NCI-H524 treated with DMSO at 0.1 percent for 48 hours (cell line): Measurements from ENCODE around the gene SIL1.
A peak's percentile ranks its signal among the peaks of the same experiment; 100 is the strongest.
"Not testable (repeated sequence)": the region's sequence is repeated elsewhere in the genome, so short reads cannot be mapped to it uniquely, and the experiment has no call there.

Source experiments
- DNase-seq: peaks from one replicate; lab custom pipeline; 2025; lab: John Stamatoyannopoulos, UW

SIL1 gene

DNA sequence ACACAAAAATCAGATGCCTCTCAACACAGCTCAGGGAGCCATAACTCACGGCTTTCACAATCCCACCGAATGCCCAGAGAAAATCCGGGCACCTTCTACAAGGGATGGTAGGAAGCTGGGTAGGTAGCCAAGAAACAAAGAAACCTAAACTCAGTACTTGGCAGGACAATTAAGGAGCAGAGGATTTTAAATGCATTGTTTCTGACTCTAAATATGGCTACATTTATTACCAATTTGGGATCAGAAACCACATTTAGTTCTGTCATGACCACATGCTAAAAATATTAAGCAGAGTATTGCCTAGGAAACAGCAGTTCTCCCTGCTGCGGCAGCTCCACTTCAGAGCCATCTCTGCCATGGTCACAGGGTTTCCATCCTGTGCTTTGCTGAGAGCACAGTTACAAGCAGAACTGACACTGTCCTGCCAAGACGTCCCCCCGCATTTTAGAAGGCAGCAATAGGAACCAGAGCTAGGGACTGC is 57.5 kb downstream of the SIL1 start:
- DNase-seq: no peak

DNA sequence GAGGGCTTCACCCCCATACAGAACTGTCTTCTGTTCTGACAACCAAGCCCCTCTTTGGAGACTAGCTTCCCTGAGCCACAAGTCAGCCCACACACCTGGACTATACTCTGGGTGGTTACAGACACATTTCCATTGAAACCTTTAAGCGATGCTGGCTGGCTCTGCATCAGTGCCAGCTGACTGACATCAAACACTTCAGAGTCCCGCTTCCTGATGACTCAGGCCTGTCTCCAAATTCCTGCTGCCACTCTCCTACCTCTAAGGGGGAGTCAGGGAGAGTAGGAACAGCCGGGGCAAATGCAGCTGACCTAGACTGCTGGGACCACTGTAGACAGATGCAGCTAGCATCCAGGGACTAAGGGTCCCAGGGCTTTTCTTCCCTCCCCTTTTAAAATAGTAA is 59.4 kb downstream of the SIL1 start:
- DNase-seq: no peak

DNA sequence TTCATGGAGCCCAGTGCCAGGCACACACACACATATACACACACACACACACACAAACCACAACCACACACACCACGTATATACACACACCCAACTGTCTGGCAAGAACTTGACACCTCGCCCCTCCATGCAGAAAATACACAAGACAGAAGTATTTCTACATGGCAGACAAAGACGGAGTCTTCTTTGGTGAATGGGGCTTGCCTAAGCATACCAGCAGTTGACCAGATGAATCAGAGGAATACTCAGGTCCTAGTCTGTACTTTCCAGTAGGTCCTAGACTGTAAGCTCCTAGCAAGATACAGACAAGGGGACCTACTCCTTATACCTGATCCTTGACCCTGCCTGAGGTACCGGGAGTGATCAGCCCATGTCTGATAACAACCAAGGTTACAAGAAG is 60.1 kb downstream of the SIL1 start:
- no peak for DNase-seq

DNA sequence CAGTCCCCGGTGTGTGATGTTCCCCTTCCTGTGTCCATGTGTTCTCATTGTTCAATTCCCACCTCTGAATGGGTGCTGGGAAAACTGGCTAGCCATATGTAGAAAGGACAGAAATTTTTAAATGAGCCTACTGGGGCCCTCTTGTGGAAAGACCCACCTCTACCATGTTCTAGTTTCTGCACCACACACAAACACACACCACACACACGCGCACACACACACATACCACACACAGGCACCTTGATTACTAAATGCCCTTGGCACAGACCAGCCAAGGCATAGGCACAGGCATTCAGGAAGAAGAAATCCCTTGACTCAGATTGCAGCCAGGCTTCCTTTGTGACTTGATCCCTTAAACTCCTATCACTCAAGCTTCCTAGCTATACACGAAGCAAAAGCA is 60.5 kb downstream of the SIL1 start:
- peak; percentile 52 for DNase-seq

DNA sequence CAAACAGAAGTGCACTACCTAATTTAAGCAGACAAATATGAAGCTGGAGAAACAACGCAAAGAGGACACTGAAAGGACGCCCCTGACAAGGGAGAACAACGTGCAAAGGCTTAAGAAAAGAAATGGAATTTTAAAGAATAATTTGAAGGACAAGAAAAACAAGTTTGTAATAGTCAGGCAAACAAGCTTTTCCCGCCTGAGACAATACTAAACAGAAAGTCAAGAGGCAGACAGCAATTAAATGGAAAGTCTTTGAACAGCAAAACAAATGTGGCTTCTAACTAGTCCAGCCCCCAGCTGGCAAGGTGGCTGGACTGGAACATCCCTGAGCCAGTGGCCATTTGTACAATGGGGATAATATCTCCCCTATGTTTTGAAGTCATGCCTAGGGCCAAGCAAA is 63.3 kb downstream of the SIL1 start:
- DNase-seq: no peak

DNA sequence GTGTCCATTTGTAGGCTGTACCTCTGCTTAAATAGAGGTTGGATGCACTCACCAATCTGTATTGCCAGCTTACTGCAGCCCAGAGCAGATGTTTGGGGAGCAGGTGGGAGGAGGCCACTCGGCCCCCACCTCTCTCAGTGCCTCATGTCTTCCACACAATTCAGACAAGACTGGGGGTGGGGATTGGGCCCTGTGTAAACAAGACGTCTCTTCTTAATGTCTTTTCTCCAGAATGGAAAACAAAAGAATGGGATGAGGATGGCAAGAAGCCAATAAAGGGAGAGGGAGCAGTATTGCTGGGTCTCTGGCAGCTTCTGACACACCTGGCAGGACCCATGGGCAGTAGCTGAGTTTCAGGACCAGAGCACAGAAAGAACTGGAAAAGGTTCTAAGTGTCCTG is 64.9 kb downstream of the SIL1 start:
- DNase-seq: peak; percentile 34

DNA sequence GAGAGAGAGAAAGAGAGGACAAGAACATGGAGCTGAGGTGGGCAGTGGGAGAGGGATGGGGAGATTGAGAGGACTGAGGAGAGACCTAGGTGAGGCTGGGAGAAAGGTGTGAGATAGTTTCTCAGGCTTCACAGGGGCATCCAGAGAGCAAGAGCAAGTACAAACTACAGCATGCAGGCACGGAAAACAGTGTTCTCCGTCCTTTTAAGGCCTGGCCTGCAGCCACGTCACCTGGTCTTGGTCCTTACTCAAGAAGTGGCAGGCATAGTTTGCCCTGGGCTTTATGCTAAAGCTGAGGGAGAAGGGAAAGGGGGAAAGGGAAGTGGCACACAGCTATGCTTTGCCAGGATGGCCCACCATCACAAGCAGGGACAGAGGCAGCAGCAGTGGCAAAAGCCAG is 65.7 kb downstream of the SIL1 start:
- DNase-seq: no peak

DNA sequence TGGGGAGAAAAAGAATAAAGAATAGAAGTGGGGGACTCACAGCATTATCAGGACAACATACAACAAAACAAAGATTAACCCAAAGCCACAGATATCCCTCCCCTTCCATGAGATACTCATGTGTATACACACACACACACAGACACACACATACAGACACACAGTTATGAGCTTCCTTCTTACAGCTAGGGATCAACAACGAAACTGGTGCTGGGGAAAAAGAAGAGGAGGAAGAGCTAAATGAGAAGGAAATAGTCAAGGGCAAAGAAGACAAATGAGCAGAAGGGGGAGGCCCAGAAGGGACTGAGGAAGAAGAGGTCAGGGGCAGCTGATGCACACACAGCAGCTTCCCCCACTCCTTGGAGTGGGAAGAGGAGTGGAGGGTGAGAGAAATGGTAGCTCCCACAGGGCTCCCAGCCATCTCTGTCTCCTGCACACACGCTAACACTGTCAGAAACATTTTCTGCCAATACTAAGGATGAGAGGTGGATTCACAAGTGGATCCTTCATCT is 66.2 kb downstream of the SIL1 start:
- DNase-seq: no peak

DNA sequence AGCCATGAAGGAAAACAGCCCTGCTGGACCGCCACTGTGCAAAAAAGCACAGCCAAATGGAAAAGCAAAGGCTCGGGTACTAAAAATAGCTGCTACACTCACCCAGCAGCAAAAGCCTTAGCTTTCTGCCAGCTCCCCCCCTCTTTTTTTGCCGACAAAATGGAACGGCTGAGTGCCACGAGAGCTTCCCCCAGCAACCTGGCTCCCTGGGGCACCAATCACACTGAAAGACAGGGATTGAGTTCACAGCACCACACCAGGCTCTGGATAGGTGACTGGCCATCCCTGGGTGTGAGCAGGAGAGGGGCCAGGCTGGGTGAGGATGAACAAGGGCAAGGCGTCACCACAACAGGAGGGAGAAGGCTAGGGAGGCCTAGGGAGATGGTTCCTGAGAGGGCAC is 66.7 kb downstream of the SIL1 start:
- DNase-seq: no peak

DNA sequence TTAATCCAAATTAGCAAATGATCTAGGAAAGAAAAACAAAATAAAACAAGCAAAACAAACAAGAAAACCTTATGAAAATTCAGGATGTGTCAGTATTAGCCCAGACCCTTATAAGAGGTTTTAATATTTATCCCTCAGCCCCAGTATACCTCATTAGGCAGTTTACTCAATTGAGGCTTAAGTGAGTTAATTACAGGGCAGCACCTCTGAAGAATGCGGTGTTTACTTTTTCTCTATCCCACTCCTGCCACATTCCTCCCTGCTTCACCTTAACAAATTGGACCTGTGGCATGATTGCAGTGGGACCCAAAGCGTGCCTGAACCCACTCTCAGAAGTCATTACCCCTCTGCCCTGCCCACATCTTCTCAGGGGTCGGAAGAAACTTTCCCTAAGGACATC is 67.1 kb downstream of the SIL1 start:
- DNase-seq: no peak

DNA sequence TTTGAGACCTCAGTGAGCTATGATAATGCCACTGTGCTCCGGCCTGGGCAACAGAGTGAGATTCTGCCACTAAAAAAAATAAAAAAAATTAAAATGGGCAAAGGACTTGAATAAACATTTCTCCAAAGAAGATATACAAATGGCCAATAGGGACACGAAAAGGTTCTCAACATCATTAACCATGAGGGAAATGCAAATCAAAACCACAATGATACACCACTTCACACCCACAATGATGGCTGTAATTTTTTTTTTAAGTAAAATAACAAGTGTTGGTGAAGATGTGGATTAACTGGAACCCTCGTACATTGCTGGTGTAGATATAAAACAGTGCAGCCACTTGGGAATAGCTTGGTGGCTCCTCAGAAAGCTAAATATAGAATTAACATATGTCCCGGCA is 68.0 kb downstream of the SIL1 start:
- no peak for DNase-seq

DNA sequence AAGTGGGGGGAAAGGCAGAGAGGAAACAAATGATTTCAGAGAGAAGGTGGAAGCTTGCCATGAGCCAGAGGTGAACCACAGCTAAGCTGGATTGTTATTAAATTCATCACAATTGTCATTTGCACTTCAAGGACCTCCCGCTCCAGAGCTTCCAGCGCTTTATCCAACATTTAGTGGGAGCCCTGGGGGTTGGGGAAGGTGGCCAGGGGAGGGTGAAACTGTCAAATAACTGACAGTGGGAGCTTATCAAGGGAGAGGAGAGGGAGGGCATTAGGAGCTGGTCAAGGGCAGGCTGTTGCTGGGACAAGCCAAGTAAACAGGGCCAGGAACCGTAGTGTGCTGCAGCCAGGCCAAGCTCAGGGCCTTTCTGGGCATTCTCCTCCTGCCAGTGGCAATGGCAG is 71.5 kb downstream of the SIL1 start:
- no peak for DNase-seq

DNA sequence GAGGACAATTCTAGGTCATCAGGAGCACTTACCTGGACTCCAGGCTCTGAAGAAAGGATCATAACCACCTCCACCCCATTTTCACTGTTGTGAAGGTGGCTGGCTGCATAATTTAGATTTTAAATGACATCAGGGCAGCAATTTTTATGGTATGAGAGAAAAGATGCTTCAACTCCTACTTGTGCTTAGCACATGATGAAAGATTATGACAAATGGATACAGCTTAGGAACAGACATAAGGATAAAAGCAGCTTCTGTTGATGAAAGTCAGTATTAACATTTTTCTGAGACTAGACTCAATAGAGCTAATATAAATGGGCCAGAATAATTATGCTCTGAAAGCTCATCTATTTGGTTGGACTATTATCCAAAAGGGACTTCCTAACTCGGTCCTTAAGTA is 72.2 kb downstream of the SIL1 start:
- DNase-seq: no peak

DNA sequence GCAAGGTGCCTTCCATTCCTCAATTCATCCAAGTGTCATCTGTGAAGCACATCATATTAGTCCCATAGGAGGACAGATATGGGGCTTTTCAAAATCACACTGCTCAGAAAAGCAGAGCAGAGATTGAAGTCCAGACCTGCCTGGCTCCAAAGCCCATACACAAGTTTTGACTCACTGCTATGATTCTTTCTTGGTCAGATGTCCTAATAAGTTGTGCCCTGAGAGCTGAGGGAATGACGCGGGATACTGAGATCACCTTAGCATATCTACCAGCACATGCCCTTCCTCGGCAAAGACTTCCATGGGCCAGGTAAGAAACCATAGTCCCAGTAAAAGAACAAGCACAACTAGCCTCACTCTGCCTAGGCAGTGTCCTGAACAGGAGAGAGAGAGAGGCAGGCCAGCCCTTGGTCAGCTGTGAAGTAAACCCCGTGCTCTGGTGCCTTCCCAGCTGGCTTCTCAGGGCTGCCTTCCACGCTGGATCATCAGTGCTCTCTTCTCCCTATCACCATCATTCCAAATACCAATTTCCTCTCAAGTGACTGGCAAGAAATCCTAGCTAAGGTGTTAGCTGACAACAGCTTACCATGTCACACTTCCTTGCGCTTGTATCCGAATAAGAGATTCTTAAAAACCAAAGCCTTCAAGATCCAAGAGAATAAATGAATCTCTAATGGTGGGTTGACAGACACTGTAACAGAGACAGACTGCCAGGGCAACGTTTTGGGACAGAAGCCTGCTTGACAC is 73.2 kb downstream of the SIL1 start:
- DNase-seq: no peak

DNA sequence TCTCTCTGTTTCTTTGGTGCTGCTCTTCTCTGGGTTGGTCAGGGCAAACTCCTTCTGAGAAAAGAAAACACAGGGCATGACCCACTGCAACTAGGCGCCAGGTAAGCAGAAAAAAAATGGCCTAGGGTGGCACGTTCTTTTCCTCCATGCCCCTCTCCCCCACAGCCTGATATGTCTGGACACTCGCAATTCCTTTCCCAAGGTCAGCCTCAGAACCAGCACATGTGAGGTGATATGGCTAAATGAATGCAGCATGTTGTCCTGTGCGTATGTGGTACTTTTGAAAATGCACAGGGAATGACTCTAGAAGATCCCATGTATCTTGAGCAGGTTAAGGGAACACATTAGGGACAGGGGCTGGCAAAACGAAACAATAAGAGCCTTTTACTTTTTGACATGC is 77.0 kb downstream of the SIL1 start:
- no peak for DNase-seq

DNA sequence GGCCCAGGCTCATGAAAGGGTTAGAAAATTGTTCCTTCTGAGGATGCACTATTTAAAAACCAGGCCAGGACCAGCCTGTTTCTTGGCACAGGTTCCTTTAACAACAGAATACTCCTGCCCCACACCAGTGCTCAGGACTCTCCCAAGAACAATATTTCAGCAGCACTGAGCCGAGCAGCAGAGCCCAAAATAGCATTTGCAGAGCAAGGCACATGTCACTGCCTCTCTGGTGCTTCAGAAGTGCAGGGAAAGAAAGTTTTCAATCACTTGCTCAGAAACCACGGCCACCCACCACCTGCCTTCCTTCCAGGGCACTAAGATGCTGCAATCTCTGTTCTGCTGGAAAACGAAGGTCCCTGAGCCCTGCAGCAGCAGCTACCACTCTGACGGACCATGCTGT is 77.6 kb downstream of the SIL1 start:
- no peak for DNase-seq

DNA sequence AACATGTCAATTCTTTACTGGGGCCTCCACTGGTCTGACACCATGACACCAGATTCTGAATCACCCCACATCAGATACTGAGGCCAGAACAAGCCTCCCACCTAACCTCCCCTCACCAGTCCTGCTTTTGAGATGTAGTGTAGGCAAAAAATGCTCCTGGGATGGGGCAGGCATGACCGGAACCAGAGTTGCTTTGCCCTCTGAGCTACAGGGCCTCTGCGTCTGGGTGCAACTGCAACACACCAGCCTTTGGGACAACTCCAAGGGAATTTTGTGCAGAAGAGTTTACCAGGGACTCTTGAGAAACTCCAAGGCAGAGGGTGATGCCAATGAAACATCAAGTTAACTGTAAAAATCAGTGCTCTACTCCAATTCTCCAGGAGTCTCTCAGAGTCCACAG is 79.4 kb downstream of the SIL1 start:
- no peak for DNase-seq

DNA sequence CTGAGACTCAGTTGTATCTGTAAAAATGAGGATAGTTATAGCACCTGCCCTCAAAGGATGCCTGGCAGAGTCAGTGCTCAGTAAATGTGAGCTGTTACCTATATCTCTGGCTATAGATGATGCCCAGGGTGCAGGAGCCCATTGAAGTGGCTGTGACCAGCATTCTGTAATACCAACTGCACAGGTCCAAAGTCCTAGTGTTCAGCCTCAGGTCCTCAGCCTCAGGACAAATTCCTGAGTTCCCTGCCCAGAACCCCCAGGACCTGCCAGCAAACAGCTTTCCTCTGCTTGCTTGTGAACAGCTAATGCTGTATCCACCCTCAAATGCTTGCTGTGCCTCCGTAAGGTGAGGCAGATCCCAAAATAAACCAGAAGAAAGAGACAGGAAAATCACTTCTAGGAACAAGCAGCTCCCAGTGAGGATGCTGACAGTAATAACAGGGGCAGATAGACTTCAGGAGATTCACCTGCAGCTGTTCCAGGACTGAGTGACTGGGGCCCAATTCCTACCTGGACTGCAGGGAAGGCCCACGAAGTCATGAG is 80.8 kb downstream of the SIL1 start:
- DNase-seq: no peak

DNA sequence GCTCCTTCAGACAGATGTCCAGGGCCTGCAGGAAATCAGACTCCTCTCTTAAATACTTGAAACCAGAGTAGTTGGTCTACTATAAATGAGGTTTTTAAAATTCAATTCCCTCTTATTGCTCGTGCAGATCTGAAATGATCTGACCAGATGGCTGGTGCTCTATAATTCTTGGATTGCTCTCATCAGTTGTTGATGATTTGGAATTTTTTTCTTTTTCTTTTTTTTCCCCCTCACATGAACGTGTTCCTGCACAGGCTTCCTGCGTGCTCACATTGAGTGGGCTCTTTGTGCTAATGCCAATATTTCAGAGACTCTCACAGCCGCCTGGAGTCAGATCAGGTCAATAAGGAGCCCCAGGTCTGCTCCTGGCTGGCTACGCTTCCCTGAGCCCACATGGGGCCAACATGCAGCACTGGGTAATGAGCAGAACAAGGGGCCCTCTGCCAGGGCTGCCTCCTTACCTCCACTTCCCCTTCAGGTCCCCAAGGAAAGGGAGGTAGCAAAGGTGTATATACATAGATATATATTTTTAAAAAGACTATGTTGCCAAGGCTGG is 82.0 kb downstream of the SIL1 start:
- DNase-seq: peak; percentile 87

DNA sequence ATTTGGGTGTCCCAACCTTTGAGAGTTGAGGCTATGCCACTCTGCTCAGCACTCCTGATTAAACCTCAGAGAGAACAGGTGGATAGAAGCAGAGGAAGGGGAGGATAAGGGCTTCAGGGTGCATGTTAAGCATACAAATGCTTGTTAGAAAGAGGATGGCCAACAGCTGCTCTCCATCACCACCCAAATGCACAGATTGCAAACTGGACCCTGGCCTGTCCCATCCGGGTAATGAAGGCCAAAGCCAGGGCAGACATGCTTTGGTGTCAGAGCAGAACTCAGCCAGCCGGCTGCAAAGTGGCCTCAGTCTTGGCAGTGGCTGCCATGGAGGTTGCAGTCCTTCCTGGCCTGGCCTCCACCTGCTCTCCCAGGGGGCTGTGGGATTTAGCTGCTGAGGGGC is 84.3 kb downstream of the SIL1 start:
- peak; percentile 27 for DNase-seq

DNA sequence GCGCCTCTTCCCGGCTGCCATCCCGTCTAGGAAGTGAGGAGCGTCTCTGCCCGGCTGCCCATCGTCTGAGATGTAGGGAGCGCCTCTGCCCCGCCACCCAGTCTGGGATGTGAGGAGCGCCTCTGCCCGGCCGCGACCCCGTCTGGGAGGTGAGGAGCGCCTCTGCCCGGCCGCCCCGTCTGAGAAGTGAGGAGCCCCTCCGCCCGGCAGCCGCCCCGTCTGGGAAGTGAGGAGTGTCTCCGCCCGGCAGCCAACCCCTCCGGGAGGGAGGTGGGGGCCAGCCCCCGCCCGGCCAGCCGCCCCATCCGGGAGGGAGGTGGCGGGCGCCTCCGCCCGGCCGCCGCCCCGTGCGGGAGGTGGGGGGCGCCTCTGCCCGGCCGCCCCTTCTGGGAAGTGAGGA is 85.8 kb downstream of the SIL1 start:
- DNase-seq: not testable (repeated sequence)

DNA sequence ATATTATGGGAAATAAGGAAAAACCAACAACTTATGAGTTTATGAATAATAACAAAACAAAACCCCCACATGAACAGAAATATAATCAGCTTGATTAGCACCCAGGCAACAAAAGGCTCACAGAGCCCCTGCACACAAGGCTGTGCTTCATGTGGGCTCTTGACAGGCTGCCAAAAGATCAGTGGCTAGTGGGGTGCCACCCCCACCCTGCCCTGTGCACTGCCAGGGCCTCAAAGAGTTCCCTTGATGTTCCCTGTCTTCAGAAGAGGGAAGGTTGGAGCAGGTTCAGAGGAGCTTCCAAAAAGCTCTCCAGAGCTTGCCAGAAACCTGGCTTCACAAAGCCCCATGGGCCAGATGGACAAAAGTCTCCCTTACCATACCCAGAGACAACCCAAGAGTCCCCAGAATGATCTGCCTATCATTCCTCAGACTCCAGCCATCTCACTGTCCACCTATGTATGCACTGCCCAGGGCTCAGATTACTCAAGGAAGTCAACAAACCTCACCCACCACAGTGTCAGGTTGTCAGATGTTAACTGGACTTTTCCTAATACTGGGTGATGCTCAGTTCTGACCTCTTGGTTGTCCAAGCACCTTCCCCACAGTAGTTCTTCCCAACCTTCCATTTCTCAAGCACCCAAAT is 87.5 kb downstream of the SIL1 start:
- DNase-seq: no peak
